22Rv1 (cell line): Measurements from ENCODE around the gene C8B.

Experiments used
- H3K27ac ChIP-seq: fragments of 450-650 bp; 2 replicates; pipeline ENCODE4 v1.5.1; 2017
- CTCF ChIP-seq: fragments of 450-650 bp; IDR thresholded peaks from 2 replicates; pipeline ENCODE4 v1.5.1; 2017; ENCODE audit warnings: mild to moderate bottlenecking
- ZFX ChIP-seq: fragments of 450-650 bp; IDR thresholded peaks from 2 replicates; pipeline ENCODE4 v1.6.1; 2017; ENCODE audit warnings: antibody characterized with exemption, borderline replicate concordance

The C8B gene

GRCh38 chr1:56933161-56933560 lies 32.7 kb downstream of the C8B start:
- TF ChIP-seq CTCF: no peak
- H3K27ac ChIP-seq: no peak overlapping the region

GRCh38 chr1:56931686-56932085 lies 34.1 kb downstream of the C8B start:
- no peak overlapping the region for H3K27ac ChIP-seq
- no peak for TF ChIP-seq ZFX

GRCh38 chr1:56931211-56931610 lies 34.6 kb downstream of the C8B start:
- no peak overlapping the region for H3K27ac ChIP-seq
- TF ChIP-seq CTCF: no peak
- TF ChIP-seq ZFX: no peak

- TF ChIP-seq CTCF: no peak
- no peak for TF ChIP-seq ZFX
These were observed 36.3 kb downstream of the C8B start for GRCh38 chr1:56929492-56929891.

GRCh38 chr1:56927986-56928385 lies 37.8 kb downstream of the C8B start:
- no peak for TF ChIP-seq ZFX
- no peak for TF ChIP-seq CTCF
- no peak overlapping the region for H3K27ac ChIP-seq

More at GRCh38 chr1:56929492-56929891, 36.3 kb downstream of the C8B start:
- H3K27ac ChIP-seq: no peak overlapping the region

- no peak for TF ChIP-seq ZFX
- no peak for TF ChIP-seq CTCF
- H3K27ac ChIP-seq: no peak overlapping the region
These were observed 38.6 kb downstream of the C8B start for GRCh38 chr1:56927171-56927570.

GRCh38 chr1:56925193-56925592 lies 40.6 kb downstream of the C8B start:
- TF ChIP-seq CTCF (no peak), ZFX (no peak)
- no peak overlapping the region for H3K27ac ChIP-seq

GRCh38 chr1:56924116-56924515 lies 41.7 kb downstream of the C8B start:
- H3K27ac ChIP-seq: no peak overlapping the region

More at GRCh38 chr1:56924116-56924515, 41.7 kb downstream of the C8B start:
- TF ChIP-seq ZFX (no peak), CTCF (no peak)
